HEK293 (cell line): ENCODE data around the gene EDIL3.

ENCODE experiments used
- CTCF ChIA-PET: fragments of 350-600 bp; formaldehyde crosslinking; extraction: SDS; loops from one replicate; lab custom pipeline; 2021; ENCODE audit warnings: antibody characterized with exemption; lab: Yijun Ruan, JAX
- POLR2A ChIA-PET: fragments of 300-600 bp; formaldehyde crosslinking; extraction: SDS; loops from one replicate; lab custom pipeline; 2020; ENCODE audit warnings: antibody characterized with exemption, inconsistent platforms; lab: Yijun Ruan, JAX
- H3K27ac ChIP-seq: fragments of 200-500 bp; sonication (Bioruptor generic); 2 replicates; pipeline ENCODE4 v1.5.1; 2014; ENCODE audit warnings: low read depth, low read length, control low read depth, inconsistent platforms; ENCODE audit errors: extremely low read depth
- H3K36me3 ChIP-seq, 2 experiments: fragments of 200-500 bp in 1 of 2; sonication (Bioruptor generic) in 1 of 2; 1 replicate in 1 of 2; 2 replicates in 1 of 2; pipeline ENCODE4 v1.5.1; 2014 to 2017; ENCODE audit warnings: inconsistent platforms in 2 of 2, low read length in 2 of 2; ENCODE audit not compliant: control insufficient read depth in 2 of 2, insufficient read depth in 1 of 2
- H3K4me1 ChIP-seq: fragments of 200-500 bp; sonication (Bioruptor generic); 2 replicates; pipeline ENCODE4 v1.5.1; 2014; ENCODE audit warnings: mild to moderate bottlenecking, low read length, inconsistent platforms; ENCODE audit not compliant: control insufficient read depth, insufficient read depth
- H3K4me3 ChIP-seq: 2 replicates; pipeline ENCODE4 v1.5.1; 2011; ENCODE audit warnings: low read depth, mild to moderate bottlenecking, control low read depth, low read length, moderate library complexity
- H3K9me3 ChIP-seq: fragments of 200-500 bp; sonication (Bioruptor generic); 2 replicates; pipeline ENCODE4 v1.5.1; 2014; ENCODE audit warnings: low read depth, low read length, inconsistent platforms; ENCODE audit not compliant: control insufficient read depth, insufficient read depth
- GLIS2 ChIP-seq: fragments of 450-650 bp; formaldehyde crosslinking; IDR thresholded peaks from 2 replicates; pipeline ENCODE4 v1.5.1; 2016; ENCODE audit warnings: missing biosample characterization, missing genetic modification characterization
- KLF1 ChIP-seq: fragments of 450-650 bp; formaldehyde crosslinking; IDR thresholded peaks from 2 replicates; pipeline ENCODE4 v1.5.1; 2016; ENCODE audit warnings: missing biosample characterization, missing genetic modification characterization
- KLF17 ChIP-seq: fragments of 450-650 bp; formaldehyde crosslinking; IDR thresholded peaks from 2 replicates; pipeline ENCODE4 v1.5.1; 2016; ENCODE audit warnings: missing biosample characterization, missing genetic modification characterization
- MEIS1 ChIP-seq: sonication (generic); formaldehyde crosslinking; IDR thresholded peaks from 2 replicates; pipeline ENCODE4 v1.8.1; 2022; ENCODE audit warnings: missing genetic modification reagents, mild to moderate bottlenecking, borderline replicate concordance
- SCRT1 ChIP-seq: fragments of 450-650 bp; formaldehyde crosslinking; IDR thresholded peaks from 2 replicates; pipeline ENCODE4 v1.5.1; 2016; ENCODE audit warnings: missing biosample characterization, missing genetic modification characterization, borderline replicate concordance
- SETDB1 ChIP-seq: IDR thresholded peaks from one replicate; pipeline ENCODE4 v1.6.1; 2017; ENCODE audit warnings: mild to moderate bottlenecking, low read length, moderate library complexity, mixed read lengths; ENCODE audit not compliant: insufficient read length
- ZBTB21 ChIP-seq: fragments of 450-650 bp; formaldehyde crosslinking; IDR thresholded peaks from 2 replicates; pipeline ENCODE4 v1.5.1; 2017; ENCODE audit warnings: missing biosample characterization, missing genetic modification characterization
- ZBTB6 ChIP-seq: fragments of 450-650 bp; formaldehyde crosslinking; IDR thresholded peaks from 2 replicates; pipeline ENCODE4 v1.5.1; 2017; ENCODE audit warnings: missing biosample characterization, missing genetic modification characterization
- ZNF148 ChIP-seq: fragments of 450-650 bp; formaldehyde crosslinking; IDR thresholded peaks from 2 replicates; pipeline ENCODE4 v1.5.0; 2017; ENCODE audit warnings: missing biosample characterization, missing genetic modification characterization, borderline replicate concordance
- ZNF280C ChIP-seq: fragments of 450-650 bp; formaldehyde crosslinking; IDR thresholded peaks from 2 replicates; pipeline ENCODE4 v1.5.1; 2016; ENCODE audit warnings: missing biosample characterization, missing genetic modification characterization
- ZNF398 ChIP-seq: fragments of 450-650 bp; formaldehyde crosslinking; IDR thresholded peaks from 2 replicates; pipeline ENCODE4 v1.5.1; 2017; ENCODE audit warnings: missing biosample characterization, missing genetic modification characterization
- ZNF473 ChIP-seq: fragments of 450-650 bp; formaldehyde crosslinking; IDR thresholded peaks from 2 replicates; pipeline ENCODE4 v1.5.1; 2017; ENCODE audit warnings: missing biosample characterization, missing genetic modification characterization
- ZNF513 ChIP-seq: fragments of 450-650 bp; IDR thresholded peaks from 2 replicates; pipeline ENCODE4 v1.5.1; 2018; ENCODE audit warnings: missing biosample characterization, missing genetic modification characterization
- ZNF518A ChIP-seq: fragments of 450-650 bp; formaldehyde crosslinking; conservative IDR thresholded peaks from 2 replicates; pipeline ENCODE4 v1.5.1; 2016; ENCODE audit warnings: low read depth, missing biosample characterization, missing genetic modification characterization
- ZNF571 ChIP-seq: fragments of 450-650 bp; formaldehyde crosslinking; IDR thresholded peaks from 2 replicates; pipeline ENCODE4 v1.5.0; 2017; ENCODE audit warnings: missing biosample characterization, missing genetic modification characterization
- ZNF623 ChIP-seq: fragments of 450-650 bp; formaldehyde crosslinking; IDR thresholded peaks from 2 replicates; pipeline ENCODE4 v1.5.1; 2016; ENCODE audit warnings: missing biosample characterization, missing genetic modification characterization
- ZNF701 ChIP-seq: fragments of 450-650 bp; formaldehyde crosslinking; IDR thresholded peaks from 2 replicates; pipeline ENCODE4 v1.5.1; 2016; ENCODE audit warnings: missing biosample characterization, missing genetic modification characterization
- ZNF704 ChIP-seq: fragments of 450-650 bp; formaldehyde crosslinking; IDR thresholded peaks from 2 replicates; pipeline ENCODE4 v1.5.1; 2016; ENCODE audit warnings: missing biosample characterization, missing genetic modification characterization
- ZNF747 ChIP-seq: fragments of 450-650 bp; formaldehyde crosslinking; IDR thresholded peaks from 2 replicates; pipeline ENCODE4 v1.5.1; 2016; ENCODE audit warnings: missing biosample characterization, missing genetic modification characterization

The EDIL3 gene

GRCh38 chr5:84085387-84086041, 299.2 kb downstream of the EDIL3 start (continued):
- TF ChIP-seq ZNF513 (tag by site-specific recombination) (no peak), ZNF701 (no peak), SCRT1 (tag by site-specific recombination) (no peak)
- TF ChIP-seq, all 188 proteins: peak for 0

GRCh38 chr5:84080908-84081307, 303.8 kb downstream of the EDIL3 start:
- Histone ChIP-seq H3K4me1 (no peaks in the 10 kb centered on the region), H3K4me3 (no peak overlapping the region), H3K27ac (no peak overlapping the region), H3K36me3 (no peaks in the 10 kb centered on the region; a peak in 1 of 3 replicates), H3K9me3 (no peaks in the 10 kb centered on the region)
- ChIA-PET POLR2A (no interaction called here), CTCF (no interaction called here)
- TF ChIP-seq KLF17 (tag by site-specific recombination) = no peak
- TF ChIP-seq ZNF704 (tag by site-specific recombination) = no peak
- TF ChIP-seq ZNF518A (tag by site-specific recombination) = no peak
- no peak for TF ChIP-seq ZBTB6
- TF ChIP-seq MEIS1 = no peak
- no peak for TF ChIP-seq ZNF280C (tag by site-specific recombination)
- TF ChIP-seq ZBTB21 (tag by site-specific recombination) = no peak
- no peak for TF ChIP-seq ZNF623 (tag by site-specific recombination)
- TF ChIP-seq ZNF747 (tag by site-specific recombination) = no peak
- TF ChIP-seq ZNF473 = no peak
- TF ChIP-seq ZNF148 (tag by site-specific recombination) = no peak
- TF ChIP-seq ZNF571 (tag by site-specific recombination) = no peak
- TF ChIP-seq KLF1 (tag by site-specific recombination) = no peak
- no peak for TF ChIP-seq GLIS2 (tag by site-specific recombination)
- TF ChIP-seq ZNF398 (tag by site-specific recombination) = no peak
- TF ChIP-seq SETDB1 = no peak
